H1 (cell line): ENCODE results near the gene CCL5. TPM values are rescaled to one million over a fixed set of nuclear protein-coding genes. Genes with fewer than 3 reads are reported as not detected.

Source experiments
- ATF3 ChIP-seq: IDR thresholded peaks from 2 replicates; pipeline ENCODE4 v1.6.1; 2011; ENCODE audit warnings: low read depth, mild to moderate bottlenecking, low read length; ENCODE audit not compliant: insufficient read depth
- BCL11A ChIP-seq, 2 experiments: IDR thresholded peaks; one replicate each; pipeline ENCODE4 v1.6.1; 2011; ENCODE audit warnings: low read depth in 2 of 2, low read length in 2 of 2, mild to moderate bottlenecking in 2 of 2
- CHD2 ChIP-seq: IDR thresholded peaks from 2 replicates; pipeline ENCODE4 v1.6.1; 2012; ENCODE audit warnings: low read length, improper control_type of control experiment
- FOSL1 ChIP-seq: IDR thresholded peaks from 2 replicates; pipeline ENCODE4 v1.6.1; 2011; ENCODE audit warnings: mild to moderate bottlenecking, low read depth, low read length, moderate library complexity; ENCODE audit not compliant: insufficient read depth
- HDAC6 ChIP-seq: IDR thresholded peaks from one replicate; pipeline ENCODE4 v1.7.1; 2012; ENCODE audit warnings: low read depth, mild to moderate bottlenecking, inconsistent platforms, low read length, moderate library complexity
- RAD21 ChIP-seq, 2 experiments: IDR thresholded peaks in 1 of 2; conservative IDR thresholded peaks in 1 of 2; 2 replicates each; pipeline ENCODE4 v1.6.1; 2011; ENCODE audit warnings: low read depth in 2 of 2, low read length in 2 of 2, improper control_type of control experiment in 1 of 2, inconsistent platforms in 1 of 2, mild to moderate bottlenecking in 1 of 2, moderate library complexity in 1 of 2
- polyA plus RNA-seq, 7 experiments: library from polyadenylated mRNA; depleted of rRNA in 3 of 7; stranded (reverse) in 5 of 7; unstranded in 2 of 7; fragments of >200 nt in 5 of 7; fragments of 200-250 nt in 2 of 7; gene quantifications; 1 replicate in 5 of 7; 2 replicates in 1 of 7; 4 replicates in 1 of 7; pipeline versions ENCODE4 v1.2.1 to v1.2.3, GENCODE V29; 2011 to 2013; ENCODE audit warnings: missing spikeins in 2 of 7, mixed read lengths in 2 of 7
- total RNA-seq: library from RNA; stranded (reverse); fragmentation: NEBNext Ultra II Directional; extraction: Animal tissue kit (Norgen Biotek cat#: 25700); gene quantifications from 2 replicates; pipeline ENCODE4 v1.2.1, GENCODE V29; 2021
- TF ChIP-seq, protein P1 (sequence below): IDR thresholded peaks from 2 replicates; pipeline ENCODE4 v1.6.1; 2012; ENCODE audit warnings: low read length, inconsistent platforms

Gene CCL5
- total and polyA plus RNA-seq, 2 of the 8 experiments (the other 6 are each of a cell fraction or from before 2014, with no cell fraction given): not detected

- TF ChIP-seq BCL11A (IDR thresholded peaks at IDR 0.05; ENCODE audit: low read depth in 2 of 2, low read length in 2 of 2) (no peak), RAD21 (IDR thresholded peaks at IDR 0.05 in 1 of 2, conservative IDR thresholded peaks at IDR 0.05 in 1 of 2; ENCODE audit: low read depth in 2 of 2, low read length in 2 of 2) (no peak), FOSL1 (no peak), ATF3 (no peak), CHD2 (no peak), HDAC6 (no peak)
- TF ChIP-seq, protein P1, sequence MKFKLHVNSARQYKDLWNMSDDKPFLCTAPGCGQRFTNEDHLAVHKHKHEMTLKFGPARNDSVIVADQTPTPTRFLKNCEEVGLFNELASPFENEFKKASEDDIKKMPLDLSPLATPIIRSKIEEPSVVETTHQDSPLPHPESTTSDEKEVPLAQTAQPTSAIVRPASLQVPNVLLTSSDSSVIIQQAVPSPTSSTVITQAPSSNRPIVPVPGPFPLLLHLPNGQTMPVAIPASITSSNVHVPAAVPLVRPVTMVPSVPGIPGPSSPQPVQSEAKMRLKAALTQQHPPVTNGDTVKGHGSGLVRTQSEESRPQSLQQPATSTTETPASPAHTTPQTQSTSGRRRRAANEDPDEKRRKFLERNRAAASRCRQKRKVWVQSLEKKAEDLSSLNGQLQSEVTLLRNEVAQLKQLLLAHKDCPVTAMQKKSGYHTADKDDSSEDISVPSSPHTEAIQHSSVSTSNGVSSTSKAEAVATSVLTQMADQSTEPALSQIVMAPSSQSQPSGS: no peak
- TF ChIP-seq, all 59 proteins: peak for 0
These were observed 26.9 kb upstream of the CCL5 start (continued) for GRCh38 chr17:35906926-35907637.
